Measurements from ENCODE around the gene CLEC2A. TPM values are rescaled to one million over a fixed set of nuclear protein-coding genes. Genes with fewer than 3 reads are reported as not detected.
"Not testable (repeated sequence)": the region's sequence is repeated elsewhere in the genome, so short reads cannot be mapped to it uniquely, and the experiment has no call there.

The CLEC2A gene
- total RNA-seq, 3 donors from 2014 or later = not detected

DNA sequence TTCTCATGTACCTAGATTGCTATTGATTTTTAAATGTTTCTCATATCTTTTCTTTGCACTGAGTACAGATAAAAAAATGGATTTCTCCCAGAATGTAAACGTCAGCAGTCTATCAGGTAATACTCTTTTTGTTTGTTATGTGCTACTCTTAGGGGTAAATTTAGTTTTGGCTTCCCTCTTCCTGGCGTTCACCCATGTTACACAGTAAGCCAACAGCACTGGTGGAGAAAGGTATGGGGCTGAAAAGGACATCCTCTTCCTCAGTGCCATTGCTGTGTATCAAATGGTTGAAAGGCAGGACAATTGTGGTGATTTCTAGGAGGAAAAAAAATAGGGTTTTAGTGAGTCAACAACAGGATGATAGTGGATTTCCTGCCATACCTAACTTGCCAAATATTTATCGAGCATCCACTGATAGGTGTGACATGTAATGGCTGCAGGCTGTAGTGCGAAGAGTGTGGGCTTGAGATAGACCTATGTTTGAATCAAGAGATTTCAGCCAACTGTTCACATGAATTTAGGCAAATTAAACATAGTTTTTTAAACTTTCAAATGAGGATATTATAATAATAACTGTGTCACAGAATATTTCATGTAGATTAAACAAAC is 43.4 kb downstream of the CLEC2A start:
- H3K4me3 ChIP-seq = no peak overlapping the region
- no peaks in the 10 kb centered on the region for H3K4me1 ChIP-seq
- no peaks in the 10 kb centered on the region for H3K27me3 ChIP-seq
- TF ChIP-seq POLR2AphosphoS5 (IDR thresholded peaks at IDR 0.05) = no peak
- no peak for TF ChIP-seq POLR2A (IDR thresholded peaks at IDR 0.05)
- TF ChIP-seq, protein P1, sequence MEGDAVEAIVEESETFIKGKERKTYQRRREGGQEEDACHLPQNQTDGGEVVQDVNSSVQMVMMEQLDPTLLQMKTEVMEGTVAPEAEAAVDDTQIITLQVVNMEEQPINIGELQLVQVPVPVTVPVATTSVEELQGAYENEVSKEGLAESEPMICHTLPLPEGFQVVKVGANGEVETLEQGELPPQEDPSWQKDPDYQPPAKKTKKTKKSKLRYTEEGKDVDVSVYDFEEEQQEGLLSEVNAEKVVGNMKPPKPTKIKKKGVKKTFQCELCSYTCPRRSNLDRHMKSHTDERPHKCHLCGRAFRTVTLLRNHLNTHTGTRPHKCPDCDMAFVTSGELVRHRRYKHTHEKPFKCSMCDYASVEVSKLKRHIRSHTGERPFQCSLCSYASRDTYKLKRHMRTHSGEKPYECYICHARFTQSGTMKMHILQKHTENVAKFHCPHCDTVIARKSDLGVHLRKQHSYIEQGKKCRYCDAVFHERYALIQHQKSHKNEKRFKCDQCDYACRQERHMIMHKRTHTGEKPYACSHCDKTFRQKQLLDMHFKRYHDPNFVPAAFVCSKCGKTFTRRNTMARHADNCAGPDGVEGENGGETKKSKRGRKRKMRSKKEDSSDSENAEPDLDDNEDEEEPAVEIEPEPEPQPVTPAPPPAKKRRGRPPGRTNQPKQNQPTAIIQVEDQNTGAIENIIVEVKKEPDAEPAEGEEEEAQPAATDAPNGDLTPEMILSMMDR (IDR thresholded peaks at IDR 0.05) = no peak
- no peak overlapping the region for H3K27ac ChIP-seq
- H3K36me3 ChIP-seq = no peaks in the 10 kb centered on the region
- no peaks in the 10 kb centered on the region for H3K9me3 ChIP-seq
- DNase-seq (ENCODE audit: low spot score in 2 of 2) = no peak
- intact Hi-C loops (cut with DNase I; ENCODE audit: low total_unique reads) = no loop called here

DNA sequence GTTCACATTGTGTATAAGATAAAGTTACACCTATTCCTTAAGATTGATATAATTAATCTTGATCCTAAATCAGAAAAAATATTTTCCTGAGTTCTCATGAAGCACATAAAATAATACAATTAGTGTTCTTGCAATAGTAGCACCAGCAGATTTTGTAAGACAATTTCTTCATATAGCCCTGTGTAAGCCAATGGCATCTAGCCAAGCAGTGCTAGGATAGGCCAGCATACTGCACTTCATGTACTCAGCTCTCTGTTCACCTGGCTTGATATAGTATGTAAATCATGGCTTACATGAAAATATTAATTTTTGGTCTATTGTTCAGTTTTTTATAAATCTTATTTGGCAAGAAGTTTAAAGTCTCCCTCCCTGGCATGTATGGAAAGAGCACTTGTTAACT is 49.0 kb downstream of the CLEC2A start:
- Histone ChIP-seq H3K4me3 (no peak overlapping the region), H3K9me3 (no peaks in the 10 kb centered on the region), H3K36me3 (no peaks in the 10 kb centered on the region), H3K27me3 (no peaks in the 10 kb centered on the region), H3K27ac (no peak overlapping the region), H3K4me1 (no peaks in the 10 kb centered on the region)
- TF ChIP-seq, protein P1 (IDR thresholded peaks at IDR 0.05) = no peak
- TF ChIP-seq POLR2AphosphoS5 (IDR thresholded peaks at IDR 0.05) (no peak), POLR2A (IDR thresholded peaks at IDR 0.05) (no peak)
- intact Hi-C loops (cut with DNase I; ENCODE audit: low total_unique reads) = no loop called here
- DNase-seq (ENCODE audit: low spot score in 2 of 2) = no peak

DNA sequence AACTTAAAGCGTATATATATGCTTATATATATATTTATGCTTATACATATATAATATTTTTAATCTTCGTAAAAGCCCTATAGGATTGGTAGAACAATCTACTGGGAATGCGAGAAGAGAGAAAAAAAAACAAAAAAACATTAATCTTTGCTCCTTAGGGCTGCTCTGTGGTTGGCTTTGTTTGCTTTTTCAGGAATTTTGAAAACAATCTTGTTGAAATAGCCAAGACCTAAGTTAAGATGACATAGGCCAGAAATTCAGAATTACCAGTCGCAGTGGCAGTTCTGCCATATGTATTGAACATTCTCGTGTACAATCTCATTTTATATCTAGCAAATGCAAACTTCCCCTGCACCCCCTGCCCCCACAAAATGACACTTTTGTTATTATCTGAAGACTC is 50.2 kb downstream of the CLEC2A start:
- Histone ChIP-seq H3K36me3 (no peaks in the 10 kb centered on the region), H3K27me3 (no peaks in the 10 kb centered on the region), H3K4me1 (no peaks in the 10 kb centered on the region), H3K9me3 (no peaks in the 10 kb centered on the region), H3K27ac (no peak overlapping the region), H3K4me3 (no peak overlapping the region)
- TF ChIP-seq, protein P1 (IDR thresholded peaks at IDR 0.05) = no peak
- TF ChIP-seq POLR2AphosphoS5 (IDR thresholded peaks at IDR 0.05) (no peak), POLR2A (IDR thresholded peaks at IDR 0.05) (no peak)
- intact Hi-C loops (cut with DNase I; ENCODE audit: low total_unique reads) = no loop called here
- no peak for DNase-seq (ENCODE audit: low spot score in 2 of 2)

DNA sequence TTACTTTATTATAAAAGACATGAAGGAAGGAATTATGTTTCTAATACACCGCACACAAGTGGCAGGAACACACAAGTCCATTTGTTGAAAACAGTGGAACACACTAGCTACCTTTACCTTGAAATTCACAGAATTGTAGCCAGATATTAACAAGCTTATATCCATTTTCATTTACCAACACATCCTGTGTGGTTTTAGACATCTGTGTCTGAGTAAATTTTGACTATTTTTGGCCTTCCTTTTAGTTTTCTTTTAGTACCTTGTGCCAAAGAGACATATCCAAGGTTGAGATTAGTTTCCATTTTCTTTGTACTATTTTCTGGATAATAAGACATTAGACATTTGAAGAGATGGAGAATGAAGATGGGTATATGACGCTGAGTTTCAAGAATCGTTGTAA is 50.9 kb downstream of the CLEC2A start, which contains the start of gene KLRF2:
Gene KLRF2, plus strand, starts transcription at position 244 of the 400 bp plus-strand sequence. Its CDS starts 107 bp downstream, at position 351.
- intact Hi-C loops (cut with DNase I; ENCODE audit: low total_unique reads) = no loop called here
- Histone ChIP-seq H3K4me1 (no peaks in the 10 kb centered on the region), H3K4me3 (no peak within 1 kb of the TSS), H3K36me3 (no peaks in the 10 kb centered on the region), H3K9me3 (no peaks in the 10 kb centered on the region), H3K27ac (no peak within 1 kb of the TSS), H3K27me3 (no peaks in the 10 kb centered on the region)
- DNase-seq (ENCODE audit: low spot score in 2 of 2) = no peak
- TF ChIP-seq POLR2A (IDR thresholded peaks at IDR 0.05) (no peak), POLR2AphosphoS5 (IDR thresholded peaks at IDR 0.05) (no peak)
- TF ChIP-seq, protein P1 (IDR thresholded peaks at IDR 0.05) = no peak

DNA sequence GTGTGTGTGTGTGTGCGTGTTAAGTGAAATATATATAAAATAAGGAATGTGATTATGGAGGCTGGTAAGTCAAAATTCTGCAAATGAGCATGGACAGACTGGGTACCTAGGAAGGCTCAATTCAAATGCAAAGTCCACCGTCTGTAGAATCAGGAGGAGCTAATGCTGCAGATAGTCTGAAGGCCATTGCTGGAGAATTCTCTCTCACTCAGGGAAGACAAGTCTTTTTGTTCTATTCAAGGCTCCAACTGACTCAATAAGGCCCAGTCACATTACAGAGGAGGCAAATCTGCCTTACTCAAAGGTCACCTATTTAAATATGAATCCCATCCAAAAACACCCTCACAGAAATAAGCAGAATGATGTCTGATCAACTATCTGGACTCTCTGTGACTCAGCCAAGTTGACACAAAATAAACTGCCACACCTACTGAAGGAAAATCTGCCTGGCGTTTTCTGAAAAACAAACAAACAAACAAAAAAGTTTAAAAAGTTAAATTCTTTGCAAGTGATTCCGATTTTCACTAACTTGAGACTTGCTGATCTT is 51.6 kb downstream of the CLEC2A start:
- no peak for TF ChIP-seq POLR2A (IDR thresholded peaks at IDR 0.05)
- TF ChIP-seq, protein P1 (IDR thresholded peaks at IDR 0.05) = no peak
- DNase-seq (ENCODE audit: low spot score in 2 of 2) = no peak
- H3K4me3 ChIP-seq = no peak overlapping the region
- H3K27ac ChIP-seq = no peak overlapping the region
- intact Hi-C loops (cut with DNase I; ENCODE audit: low total_unique reads) = no loop called here
- H3K36me3 ChIP-seq = no peaks in the 10 kb centered on the region
- H3K27me3 ChIP-seq = no peaks in the 10 kb centered on the region
- H3K4me1 ChIP-seq = no peaks in the 10 kb centered on the region
- H3K9me3 ChIP-seq = no peaks in the 10 kb centered on the region

DNA sequence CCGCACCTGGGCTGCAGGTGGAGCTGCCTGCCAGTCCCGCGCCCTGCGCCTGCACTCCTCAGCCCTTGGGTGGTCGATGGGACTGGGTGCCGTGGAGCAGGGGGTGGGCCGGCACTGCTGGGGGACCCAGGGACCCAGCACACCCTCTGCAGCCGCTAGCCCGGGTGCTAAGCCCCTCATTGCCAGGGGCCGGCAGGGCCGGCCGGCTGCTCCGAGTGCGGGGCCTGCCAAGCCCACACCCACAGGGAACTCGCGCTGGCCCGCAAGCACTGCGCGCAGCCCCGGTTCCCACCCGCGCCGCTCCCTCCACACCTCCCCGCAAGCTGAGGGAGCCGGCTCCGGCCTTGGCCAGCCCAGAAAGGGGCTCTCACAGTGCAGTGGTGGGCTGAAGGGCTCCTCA is 56.0 kb downstream of the CLEC2A start:
- H3K27ac ChIP-seq; DNase-seq (ENCODE audit: low spot score in 2 of 2); intact Hi-C loops (cut with DNase I; ENCODE audit: low total_unique reads); H3K4me3 ChIP-seq; H3K36me3 ChIP-seq; H3K4me1 ChIP-seq; H3K9me3 ChIP-seq; H3K27me3 ChIP-seq: not testable (repeated sequence)
